22Rv1 (cell line): ENCODE data around the gene AFF1.

Experiments
- H3K27ac ChIP-seq: fragments of 450-650 bp; 2 replicates; pipeline ENCODE4 v1.5.1; 2017
- ZFX ChIP-seq: fragments of 450-650 bp; IDR thresholded peaks from 2 replicates; pipeline ENCODE4 v1.6.1; 2017; ENCODE audit warnings: antibody characterized with exemption, borderline replicate concordance
- TF ChIP-seq, protein P1 (sequence below): fragments of 450-650 bp; IDR thresholded peaks from 2 replicates; pipeline ENCODE4 v1.5.1; 2017; ENCODE audit warnings: mild to moderate bottlenecking

Gene AFF1

DNA sequence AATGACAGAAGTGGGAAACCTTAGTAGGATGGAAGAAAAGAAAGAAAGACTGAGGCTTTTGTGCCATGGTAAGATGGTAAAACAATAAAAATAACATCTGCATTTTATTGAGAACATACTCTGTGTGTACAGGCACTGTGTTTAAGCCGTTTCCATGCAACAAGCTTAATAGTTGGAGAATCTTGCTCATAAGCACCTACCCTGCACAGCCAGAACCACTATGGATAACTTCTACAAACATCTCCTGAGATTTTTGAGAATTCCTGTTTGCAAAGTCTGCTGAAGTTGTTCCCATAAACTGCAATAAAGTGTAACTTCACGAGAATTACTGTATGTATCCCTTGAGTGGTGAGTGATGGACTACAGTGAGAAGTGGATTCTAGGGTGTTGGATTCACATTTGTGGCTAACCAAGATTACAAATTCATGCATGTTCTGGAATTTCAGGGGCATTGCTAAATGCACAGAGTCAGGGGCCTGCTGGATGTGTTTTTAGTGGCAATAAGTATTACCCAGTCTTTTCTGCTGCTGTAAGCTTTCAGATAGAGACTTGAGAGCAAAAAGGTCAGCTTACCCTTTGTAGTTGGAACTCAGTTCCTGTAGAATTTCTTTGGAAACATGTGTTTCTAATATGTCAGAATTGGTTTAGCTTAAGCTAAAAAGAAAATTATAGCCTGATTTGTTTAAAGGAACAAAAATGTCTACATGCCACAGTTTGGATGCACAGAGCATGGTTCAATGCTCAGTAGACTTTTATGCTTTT lies 132.5 kb downstream of the AFF1 start:
- H3K27ac ChIP-seq: peak overlapping the region; percentile 66; the same call in 1 of the 2 replicates
- TF ChIP-seq ZFX: no peak
- TF ChIP-seq, protein P1, sequence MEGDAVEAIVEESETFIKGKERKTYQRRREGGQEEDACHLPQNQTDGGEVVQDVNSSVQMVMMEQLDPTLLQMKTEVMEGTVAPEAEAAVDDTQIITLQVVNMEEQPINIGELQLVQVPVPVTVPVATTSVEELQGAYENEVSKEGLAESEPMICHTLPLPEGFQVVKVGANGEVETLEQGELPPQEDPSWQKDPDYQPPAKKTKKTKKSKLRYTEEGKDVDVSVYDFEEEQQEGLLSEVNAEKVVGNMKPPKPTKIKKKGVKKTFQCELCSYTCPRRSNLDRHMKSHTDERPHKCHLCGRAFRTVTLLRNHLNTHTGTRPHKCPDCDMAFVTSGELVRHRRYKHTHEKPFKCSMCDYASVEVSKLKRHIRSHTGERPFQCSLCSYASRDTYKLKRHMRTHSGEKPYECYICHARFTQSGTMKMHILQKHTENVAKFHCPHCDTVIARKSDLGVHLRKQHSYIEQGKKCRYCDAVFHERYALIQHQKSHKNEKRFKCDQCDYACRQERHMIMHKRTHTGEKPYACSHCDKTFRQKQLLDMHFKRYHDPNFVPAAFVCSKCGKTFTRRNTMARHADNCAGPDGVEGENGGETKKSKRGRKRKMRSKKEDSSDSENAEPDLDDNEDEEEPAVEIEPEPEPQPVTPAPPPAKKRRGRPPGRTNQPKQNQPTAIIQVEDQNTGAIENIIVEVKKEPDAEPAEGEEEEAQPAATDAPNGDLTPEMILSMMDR: no peak

DNA sequence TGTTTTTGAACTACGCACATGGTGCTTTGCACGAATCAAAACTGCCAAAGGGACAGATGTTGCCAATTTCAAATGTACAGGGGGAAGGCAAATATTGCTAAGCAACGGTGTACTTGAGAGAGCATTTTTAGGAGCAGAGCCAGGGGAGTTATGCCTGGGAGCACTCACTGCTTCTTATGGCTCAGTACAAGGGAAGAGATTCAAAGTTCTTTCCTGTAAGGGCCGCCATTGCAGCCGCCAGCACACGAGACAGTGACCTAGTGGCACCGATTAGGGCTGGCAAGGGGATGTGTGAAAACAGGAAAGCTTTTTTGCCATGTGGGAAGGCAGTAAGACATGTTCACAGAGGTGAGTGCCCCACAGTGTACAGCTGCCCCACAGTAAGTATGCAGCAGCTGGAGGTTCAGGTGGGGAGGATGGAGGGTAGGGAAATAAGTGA lies 133.8 kb downstream of the AFF1 start:
- H3K27ac ChIP-seq: peak overlapping the region; percentile 66
- TF ChIP-seq ZFX: no peak
- TF ChIP-seq, protein P1: no peak

DNA sequence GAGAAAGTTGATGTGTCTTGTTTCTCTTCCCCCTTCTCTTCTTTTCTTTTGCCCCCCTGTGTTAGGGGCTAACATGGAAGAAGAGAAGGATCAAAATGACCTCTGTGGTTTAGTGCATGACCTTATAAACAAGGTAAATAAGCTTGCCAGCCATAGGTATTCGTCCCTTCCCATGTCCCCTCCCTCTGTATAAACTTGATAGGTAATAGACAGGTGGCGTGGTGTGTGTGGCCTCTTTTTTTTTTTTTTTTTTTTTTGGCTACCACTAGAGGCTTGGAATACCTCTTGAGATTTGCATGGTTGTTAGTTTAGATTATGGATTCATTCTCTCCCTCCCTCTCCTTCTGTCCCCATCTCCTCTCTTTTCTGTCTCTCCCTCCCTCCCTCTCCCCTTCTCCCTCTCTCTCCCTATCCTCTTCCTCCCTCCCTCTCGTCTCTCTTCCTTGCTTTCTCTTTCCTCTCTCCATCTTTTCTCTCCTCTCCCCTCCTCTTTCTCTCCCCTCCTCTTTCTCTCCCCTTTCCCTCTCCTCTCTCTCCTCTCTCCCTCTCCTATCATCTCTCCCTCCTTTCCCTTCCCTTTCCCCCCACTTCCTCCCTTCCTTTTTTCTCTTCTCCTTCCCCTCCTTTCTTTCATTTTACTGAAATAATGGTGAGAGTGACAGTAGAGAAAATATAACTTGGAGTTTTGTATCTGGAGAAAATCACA lies 134.4 kb downstream of the AFF1 start:
- TF ChIP-seq, protein P1: no peak
- TF ChIP-seq ZFX: no peak
- peak overlapping the region; percentile 66 for H3K27ac ChIP-seq

DNA sequence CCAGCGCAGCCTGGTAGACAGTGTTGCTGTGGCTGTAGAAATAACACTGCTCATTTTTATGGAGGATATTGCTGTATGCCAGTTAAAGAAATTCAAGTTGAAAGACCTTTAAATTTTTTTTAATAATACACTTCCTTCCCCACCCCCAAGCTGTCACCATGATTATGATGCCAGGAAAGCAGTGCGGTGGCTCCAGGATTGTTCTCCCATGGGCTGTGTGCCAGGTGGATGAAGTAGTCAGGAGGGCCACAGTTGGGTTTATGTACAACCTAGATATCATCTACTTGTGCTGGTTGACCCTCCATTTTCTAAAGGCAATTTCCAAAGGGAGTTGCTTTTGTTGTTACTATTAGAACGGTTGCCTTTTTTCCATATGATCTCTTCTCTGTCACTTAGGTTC lies 136.6 kb downstream of the AFF1 start:
- H3K27ac ChIP-seq: peak overlapping the region; percentile 19; the same call in 1 of the 2 replicates
- no peak for TF ChIP-seq ZFX
- TF ChIP-seq, protein P1: no peak

DNA sequence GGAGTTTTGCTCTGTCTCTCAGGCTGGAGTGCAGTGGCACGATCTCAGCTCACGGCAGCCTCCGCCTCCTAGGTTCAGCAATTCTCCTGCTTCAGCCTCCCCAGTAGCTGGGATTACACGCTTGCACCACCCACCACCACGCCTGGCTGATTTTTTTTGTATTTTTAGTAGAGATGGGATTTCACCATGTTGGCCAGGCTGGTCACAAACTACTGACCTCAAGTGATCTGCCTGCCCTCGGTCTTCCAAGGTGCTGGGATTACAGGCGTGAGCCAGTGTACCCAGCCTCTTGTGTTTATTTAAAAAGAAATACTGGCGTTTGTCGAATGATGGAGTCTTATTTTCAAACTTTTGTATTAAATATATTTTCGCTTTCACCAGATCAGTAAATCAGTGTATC lies 137.7 kb downstream of the AFF1 start:
- peak overlapping the region; percentile 61; the same call in 1 of the 2 replicates for H3K27ac ChIP-seq

DNA sequence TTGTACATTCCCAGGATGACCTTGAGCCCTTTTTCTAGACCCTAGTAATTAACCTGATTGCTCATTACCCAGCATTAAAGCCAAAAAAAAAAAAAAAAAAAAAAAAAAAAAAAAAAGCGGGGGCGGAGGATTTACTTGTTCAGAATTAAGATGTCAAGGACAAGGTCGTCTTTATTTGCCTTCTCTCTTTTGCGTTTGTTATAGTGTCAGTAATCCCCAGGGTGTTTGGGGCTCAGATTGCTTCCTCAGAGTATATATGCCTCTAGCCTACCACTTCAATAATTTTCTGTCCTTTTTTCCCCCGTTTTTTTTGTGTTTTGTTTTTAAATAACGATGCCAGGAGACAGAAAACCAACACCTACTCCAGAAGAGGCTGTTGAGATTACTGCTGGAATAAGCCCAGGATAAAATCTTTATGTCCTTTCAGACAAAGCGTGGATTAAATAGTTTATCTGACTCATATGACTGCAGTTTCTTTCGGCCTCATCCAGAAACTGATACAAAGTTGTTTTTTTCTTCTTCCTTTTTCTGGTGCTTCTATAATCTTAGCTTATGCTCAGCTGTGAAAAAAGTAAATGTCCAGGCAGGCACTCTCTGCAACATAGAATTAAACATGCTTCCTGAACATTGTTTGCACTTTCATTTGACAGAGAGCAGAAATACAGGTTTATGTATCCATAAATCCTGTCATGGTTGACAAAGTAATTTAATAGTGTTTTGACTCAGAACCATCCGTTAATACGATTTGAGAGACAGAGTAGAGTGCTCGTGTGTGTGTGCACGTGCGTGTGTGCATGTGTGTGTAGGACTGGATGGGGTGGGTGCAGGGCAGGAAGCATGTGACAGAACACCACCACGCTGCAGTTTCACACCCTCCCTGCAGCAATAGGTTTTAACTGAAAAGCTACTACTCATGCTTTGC lies 138.6 kb downstream of the AFF1 start:
- TF ChIP-seq ZFX: no peak
- TF ChIP-seq, protein P1: no peak
- H3K27ac ChIP-seq: peak overlapping the region; percentile 61

DNA sequence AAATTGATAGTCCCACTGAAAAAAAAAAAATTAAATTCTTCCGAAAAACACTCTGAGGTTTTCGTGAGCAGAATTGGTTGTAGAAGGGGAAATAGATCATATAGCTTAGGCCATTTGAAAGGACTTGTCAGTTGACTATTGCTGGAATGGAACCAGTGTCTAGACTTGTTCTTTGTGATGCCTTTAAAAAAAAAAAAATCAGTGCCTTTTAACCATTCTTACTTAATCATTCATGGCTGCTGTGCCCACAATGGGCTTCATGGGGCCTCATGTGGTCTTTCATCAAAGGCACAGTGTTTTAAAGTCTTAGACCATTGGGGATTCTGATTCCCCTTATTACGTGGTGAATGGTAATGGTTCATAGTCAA lies 139.3 kb downstream of the AFF1 start:
- TF ChIP-seq ZFX: no peak
- TF ChIP-seq, protein P1: no peak
- H3K27ac ChIP-seq: peak overlapping the region; percentile 61
